ENCODE results near the gene GGT7.
"Not testable (repeated sequence)": the region's sequence is repeated elsewhere in the genome, so short reads cannot be mapped to it uniquely, and the experiment has no call there.

The GGT7 gene

DNA sequence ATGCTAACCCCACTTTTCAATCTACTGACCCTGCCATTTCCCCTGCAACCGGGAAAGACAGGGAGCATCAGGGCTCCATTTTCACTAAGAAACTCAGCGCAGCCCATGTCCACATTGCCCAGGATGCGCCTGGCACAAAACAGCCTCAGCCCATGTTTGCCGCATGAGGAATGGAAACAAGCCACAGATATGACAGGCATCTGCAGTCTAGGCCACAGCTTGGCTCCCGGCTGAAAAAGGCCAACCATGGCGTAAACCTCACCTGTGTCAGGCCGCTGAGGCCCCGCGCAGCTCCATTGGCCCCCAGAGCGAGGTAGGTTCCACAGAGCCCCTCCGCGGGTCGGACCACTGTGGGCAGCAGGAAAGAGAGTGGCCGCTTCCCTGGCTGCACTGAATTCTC lies 21.7 kb downstream of the GGT7 start:
- in situ Hi-C loops (cut with MboI; ENCODE audit: low sequenced_read_pairs), result loop anchor here (25.0 kb wide), 1 partner anchor 411 kb away; no protein-coding TSS in a partner anchor

DNA sequence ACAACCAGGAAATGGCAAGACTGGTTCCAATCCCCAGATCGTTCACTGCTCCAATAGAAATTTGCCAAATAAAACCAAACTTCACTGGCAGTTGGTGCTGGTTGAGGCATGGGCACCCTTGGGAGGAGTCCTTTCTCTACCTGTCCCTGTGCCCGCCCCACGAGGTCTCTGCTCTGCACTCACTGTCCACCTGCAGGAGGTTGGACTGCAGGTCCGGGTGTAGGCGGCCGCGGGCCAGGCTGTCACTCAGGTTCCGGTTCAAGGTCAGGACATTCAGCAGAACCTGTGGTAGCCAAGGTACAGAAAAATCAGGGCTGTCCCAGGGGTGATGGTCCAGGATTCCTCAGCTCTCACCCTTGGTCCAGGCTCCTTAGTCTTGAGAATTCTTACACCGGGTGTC lies 22.9 kb downstream of the GGT7 start:
- in situ Hi-C loops (cut with MboI; ENCODE audit: low sequenced_read_pairs), result loop anchor here (25.0 kb wide), 2 partner anchors 413 to 588 kb away; partner anchors contain the start of gene GDF5

DNA sequence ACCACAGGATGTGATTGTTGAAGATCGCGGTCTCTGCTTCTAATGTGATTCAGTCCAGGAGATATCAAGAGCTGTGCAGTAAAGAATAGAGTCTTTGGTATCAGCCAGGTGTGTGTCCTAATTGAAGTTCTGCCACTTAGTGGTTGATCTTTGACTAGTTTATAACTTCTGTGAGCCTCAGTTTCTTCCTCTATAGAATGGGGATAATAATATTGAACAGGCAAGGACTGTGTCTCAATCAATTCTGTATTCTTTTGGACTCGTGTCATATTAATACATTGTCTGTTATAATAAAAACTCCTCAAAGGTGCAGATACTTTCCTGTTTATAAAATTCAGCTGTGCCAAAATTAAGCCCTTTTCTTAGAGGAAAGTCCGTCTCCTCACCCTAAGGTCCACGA lies 24.1 kb downstream of the GGT7 start:
- in situ Hi-C loops (cut with MboI; ENCODE audit: low sequenced_read_pairs), result loop anchor here (25.0 kb wide), 1 partner anchor 589 kb away; the partner anchor contains the start of gene GDF5

DNA sequence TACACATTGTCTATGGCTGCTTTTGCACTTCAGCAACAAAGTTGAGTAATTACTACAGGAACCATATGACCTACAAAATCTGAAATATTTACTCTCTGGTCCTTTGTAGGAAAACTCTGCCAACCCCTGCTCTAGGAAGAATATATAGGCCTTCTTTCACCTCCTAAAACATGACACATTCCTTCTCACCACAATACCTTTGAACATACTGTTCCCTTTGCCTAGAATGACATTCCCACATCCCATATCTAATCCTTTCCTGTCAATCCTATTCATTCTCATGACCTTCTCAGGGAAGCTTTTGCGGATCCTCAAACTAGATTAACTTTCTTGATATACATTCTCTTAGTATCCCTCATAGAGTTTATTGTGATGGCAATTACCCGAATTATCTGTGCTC lies 29.2 kb downstream of the GGT7 start:
- in situ Hi-C loops (cut with MboI; ENCODE audit: low sequenced_read_pairs), result loop anchor here (25.0 kb wide), 1 partner anchor 594 kb away; the partner anchor contains the start of gene GDF5

DNA sequence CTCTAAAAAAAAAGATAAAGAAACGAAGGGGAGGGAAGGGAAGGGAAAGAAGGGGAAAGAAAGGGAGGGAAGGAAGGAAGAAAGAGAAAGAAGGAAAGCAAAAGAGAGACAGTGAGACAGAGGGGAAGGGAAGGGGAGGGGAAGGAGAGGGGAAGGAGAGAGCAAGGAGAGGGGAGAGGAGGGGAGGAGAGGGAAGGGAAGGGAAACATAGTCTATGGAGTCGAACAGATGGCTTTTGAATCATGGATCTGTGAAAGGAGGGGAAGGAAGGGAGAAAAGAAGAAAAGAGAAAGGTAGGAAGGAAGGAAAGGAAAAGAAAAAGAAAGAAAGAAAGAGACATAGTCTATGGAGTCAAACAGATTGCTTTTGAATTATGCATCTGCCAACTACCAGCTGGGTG lies 30.5 kb downstream of the GGT7 start:
- in situ Hi-C loops (cut with MboI; ENCODE audit: low sequenced_read_pairs), result loop anchor here (25.0 kb wide), 1 partner anchor 595 kb away; the partner anchor contains the start of gene GDF5

DNA sequence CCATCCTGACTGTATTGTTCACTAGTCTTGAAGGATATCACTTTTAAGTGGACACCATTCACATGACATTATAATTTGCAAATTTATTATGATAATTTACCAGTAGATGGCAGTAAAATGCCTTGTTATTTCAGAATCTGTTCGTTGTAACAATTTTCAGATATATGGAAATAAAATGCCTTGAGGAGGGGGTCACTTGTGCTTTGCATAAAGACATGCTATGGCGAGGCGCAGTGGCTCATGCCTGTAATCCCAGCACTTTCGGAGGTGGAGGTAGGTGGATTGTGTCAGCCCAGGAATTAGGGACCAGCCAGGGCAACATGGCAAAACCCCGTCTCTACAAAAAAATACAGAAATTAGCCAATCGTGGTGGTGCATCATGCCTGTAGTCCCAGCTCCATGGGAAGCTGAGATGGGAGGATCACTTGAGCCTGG lies 38.2 kb downstream of the GGT7 start:
- in situ Hi-C loops (cut with MboI; ENCODE audit: low sequenced_read_pairs), result loop anchor here (25.0 kb wide), 1 partner anchor 603 kb away; the partner anchor contains the start of gene GDF5

DNA sequence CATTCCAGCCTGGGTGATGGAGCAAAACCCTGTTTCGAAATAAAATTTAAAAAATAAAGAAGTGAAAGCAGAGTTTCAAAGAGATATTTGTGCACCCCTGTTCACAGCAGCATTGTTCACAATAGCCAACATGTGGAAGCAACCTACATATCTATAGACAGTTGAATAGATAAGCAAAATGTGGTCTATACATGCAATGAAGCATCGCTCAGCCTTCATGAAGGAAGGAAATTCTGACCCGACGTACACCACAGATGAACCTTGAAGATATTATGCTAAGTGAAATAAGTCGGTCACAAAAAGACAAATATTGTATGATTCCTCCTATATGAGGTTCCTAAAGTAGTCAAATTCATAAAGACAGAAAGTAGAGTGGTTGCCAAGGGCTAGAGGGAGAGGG lies 40.7 kb downstream of the GGT7 start:
- in situ Hi-C loops (cut with MboI; ENCODE audit: low sequenced_read_pairs), result loop anchor here (25.0 kb wide), 1 partner anchor 605 kb away; the partner anchor contains the start of gene GDF5

DNA sequence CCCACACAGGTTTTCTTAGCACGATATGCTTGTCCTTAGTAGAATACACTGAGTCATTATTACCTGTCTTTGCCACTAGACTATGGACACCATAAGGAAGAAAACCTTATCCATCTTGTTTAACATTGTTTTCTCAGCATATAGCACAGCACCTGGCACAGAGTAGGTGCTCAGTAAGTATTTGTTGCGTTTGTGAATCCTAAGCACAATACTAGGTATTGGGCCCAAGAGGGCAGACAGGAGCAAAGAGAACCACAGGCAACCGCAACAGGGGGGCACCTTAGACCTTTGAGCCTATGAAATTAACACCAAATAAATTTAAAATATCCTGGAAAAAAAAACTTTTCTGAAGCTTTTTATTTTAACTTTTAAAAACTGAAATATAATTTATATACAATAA lies 43.5 kb downstream of the GGT7 start:
- in situ Hi-C loops (cut with MboI; ENCODE audit: low sequenced_read_pairs), result loop anchor here (25.0 kb wide), 1 partner anchor 608 kb away; the partner anchor contains the start of gene GDF5

DNA sequence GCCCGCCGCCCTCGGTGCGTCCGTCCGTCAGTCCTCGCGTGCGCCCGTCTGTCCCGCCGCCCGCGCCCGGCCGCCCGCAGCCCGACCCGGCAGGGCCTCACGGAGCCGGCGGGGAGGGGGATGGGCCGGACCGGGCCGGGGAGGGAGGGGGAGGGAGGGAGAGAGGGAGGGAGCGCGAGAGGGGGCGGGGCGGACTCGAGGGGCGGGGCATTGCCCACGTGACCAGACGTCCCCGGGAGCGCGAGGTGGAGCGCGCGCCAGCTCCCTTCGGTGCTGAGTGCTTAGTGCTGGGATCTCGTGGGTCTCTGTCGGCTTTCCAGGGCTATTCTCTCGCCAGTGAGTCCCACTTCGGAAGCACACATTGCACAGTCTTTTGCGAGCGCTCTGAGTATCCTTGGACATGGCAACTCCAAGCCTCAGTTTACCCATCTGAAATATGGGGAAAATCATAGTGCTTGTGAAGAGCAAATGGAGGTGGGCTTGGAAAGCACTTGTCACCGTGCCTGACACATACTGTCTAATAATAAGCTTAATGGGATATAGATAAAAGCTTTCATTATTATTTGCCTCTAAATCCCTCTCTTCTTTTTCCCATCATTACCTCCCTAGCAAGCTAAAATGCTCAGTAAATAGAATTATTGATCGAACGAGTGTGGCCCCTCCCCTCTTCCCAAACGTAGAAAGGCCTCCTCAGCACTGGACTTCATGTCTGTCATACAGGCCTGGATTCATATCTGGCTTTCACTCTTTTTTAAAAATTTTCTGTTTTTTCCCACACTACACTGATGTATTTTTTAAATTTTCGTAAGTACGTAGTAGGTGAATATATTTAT lies 46.9 kb downstream of the GGT7 start, which contains the start of gene NCOA6:
Gene NCOA6 (minus strand): TSS at position 122 of the 833 bp plus-strand sequence. CDS start 43,296 bp downstream, outside the sequence.
- in situ Hi-C loops (cut with MboI; ENCODE audit: low sequenced_read_pairs), result loop anchor here (25.0 kb wide), 1 partner anchor 612 kb away; the partner anchor contains the start of gene GDF5

DNA sequence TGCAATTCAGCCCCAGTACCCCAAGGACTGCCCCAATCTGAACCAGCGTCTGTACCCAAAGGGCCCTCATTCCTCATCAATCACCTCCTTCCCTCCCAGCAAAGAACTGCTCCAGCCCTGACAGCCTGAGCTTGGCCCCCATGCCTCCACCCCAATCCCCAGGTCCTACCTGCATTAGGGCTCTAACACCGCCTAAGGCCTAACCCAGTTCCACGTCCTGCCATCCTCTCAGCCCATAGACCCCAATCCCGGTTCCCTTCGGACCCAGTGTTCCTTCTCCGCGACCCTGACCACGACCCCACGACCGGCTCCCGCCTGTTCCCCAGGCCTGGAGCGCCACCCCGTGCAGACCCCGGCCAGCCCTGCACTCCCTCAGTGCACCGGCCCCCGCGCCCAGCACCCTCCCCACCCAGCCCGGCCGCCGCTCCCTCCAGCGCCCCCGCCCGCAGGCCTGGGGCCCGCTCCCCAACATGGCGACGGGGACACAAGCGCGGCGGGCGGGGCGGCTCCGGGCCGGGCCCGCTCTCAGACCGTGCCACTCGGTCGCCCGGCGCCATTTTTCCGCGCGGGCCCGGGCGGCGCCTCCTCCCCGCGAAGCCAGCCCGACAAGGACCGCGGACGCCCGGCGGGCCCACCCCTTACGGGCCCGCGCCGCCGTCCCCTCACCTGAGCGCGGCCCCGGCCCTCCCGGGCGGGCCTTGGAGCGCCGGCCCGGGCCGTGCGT lies 47.7 kb downstream of the GGT7 start:
- in situ Hi-C loops (cut with MboI; ENCODE audit: low sequenced_read_pairs), result loop anchor here (25.0 kb wide), 1 partner anchor 612 kb away; the partner anchor contains the start of gene GDF5

DNA sequence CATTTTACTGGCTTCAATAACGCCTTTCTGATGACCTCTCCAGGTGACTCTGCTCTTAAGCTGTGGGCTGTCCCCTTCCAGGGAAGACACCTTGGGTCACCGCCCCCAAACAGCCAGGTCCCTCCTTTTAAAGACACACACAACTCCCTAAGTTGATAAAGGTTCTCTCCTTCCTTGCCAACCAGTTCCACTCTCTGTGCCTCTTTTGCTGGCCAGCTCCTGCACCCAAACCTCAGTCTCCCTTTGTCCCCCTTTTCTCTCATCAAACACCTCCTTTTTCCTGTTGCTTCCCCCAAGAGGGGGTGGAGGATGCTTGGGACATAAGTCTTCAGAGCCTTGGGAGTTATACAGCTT lies 48.2 kb downstream of the GGT7 start:
- in situ Hi-C loops (cut with MboI; ENCODE audit: low sequenced_read_pairs), result no loop called here

DNA sequence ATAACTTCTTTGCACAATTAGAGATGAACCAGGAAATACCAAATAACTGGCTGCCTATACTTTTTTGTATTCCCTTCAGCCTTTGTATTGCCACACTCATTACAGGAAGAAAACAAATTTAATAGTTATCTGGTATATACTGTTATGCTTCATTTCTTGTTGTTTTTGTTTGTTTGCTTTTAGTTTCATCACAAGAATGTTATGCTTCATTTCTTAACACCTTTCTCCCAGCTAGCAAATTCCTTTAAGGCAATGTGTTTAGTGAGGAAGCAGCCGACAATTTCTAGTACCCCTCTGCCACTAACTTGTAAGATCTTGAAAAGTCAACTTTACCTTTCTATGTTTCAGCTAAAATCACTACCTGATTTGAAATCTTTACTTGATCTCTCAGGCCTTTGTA lies 48.6 kb downstream of the GGT7 start:
- in situ Hi-C loops (cut with MboI; ENCODE audit: low sequenced_read_pairs), result no loop called here

DNA sequence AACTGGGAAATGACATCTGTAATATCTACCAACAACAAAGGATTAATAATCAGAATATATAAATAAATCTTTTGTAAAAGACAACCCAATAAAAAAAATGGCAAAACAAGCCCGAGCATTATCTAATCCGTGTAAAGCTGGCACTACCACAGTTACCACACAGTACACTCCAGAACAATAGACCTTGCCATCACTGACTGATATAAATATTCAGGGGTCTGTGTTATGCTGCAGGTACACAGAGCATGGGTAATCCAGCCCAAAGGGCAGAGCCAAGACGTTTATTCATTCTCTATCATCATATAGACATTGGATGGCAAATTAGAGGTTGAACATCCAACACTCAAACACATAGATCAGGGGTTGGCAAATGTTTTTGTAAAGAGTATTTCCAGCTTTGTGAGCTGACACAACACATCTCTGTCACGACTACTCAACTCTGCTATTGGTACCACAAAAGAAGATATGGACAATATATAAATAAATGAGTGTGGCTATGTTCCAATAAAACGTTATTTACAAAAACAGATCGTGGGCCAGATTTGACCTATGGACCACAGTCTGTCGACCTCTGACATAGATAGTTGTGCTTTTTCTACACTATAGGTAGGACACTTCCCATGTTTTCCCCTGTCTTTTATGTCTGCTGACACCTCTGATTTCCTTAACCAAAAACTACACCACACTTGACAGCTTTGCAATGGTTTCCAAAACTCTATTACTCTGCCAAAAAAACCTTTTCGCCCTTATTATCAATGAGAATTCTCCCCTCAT lies 51.7 kb downstream of the GGT7 start:
- in situ Hi-C loops (cut with MboI; ENCODE audit: low sequenced_read_pairs), result no loop called here

DNA sequence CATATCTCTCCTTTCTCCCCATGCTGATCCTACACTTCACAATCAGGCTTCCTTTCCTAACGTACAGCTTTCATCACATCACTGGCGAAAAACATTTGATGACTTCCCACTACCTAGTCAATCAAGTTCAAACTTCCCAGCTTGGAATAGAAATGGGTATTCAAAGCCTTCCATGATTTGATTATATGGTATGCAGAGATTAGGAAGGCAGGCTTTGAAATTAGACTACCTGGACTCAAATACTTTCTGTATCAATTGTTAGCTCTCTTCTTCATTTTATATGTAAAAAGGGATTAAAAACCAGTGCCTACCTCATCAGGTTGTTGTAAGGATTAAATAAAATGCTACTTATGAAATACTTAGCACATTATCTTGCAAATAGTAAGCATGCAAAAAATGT lies 54.9 kb downstream of the GGT7 start:
- in situ Hi-C loops (cut with MboI; ENCODE audit: low sequenced_read_pairs), result no loop called here

DNA sequence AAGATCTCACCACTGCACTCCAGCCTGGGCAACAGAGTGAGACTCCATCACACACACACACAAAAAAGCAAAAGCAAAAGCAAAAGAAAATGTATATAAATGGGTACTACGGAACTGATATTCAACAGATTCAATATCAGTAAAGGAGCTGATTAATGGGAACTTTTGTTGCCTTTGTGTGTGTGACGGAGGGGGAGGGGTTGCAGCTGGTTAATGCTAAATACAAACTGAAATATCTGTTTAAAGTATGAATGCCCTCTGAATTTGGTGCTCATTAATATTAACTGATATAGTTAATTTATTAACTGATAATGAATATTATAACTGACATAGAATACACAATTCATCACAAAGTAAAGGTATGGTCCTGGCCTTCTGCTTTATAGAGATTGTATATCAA lies 55.6 kb downstream of the GGT7 start:
- in situ Hi-C loops (cut with MboI; ENCODE audit: low sequenced_read_pairs), result no loop called here

DNA sequence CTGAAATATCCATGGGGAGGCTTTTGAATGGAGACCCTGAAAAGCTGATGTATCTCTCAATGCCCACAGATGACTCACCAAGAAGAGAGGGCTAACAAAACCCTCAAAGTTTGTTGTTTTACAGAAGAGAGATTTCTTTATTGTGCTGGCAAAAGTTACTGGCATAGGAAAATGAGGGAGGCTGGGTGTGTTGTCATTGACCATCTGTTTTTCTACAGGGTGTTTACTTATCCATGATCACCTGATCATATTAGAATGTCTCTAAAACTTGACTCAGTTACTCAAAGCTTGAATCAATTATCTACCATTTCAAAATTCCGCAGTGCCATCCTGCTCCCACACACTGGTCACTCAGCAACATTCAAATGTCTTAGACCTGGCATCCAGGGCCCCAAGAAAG lies 57.0 kb downstream of the GGT7 start:
- in situ Hi-C loops (cut with MboI; ENCODE audit: low sequenced_read_pairs), result no loop called here

DNA sequence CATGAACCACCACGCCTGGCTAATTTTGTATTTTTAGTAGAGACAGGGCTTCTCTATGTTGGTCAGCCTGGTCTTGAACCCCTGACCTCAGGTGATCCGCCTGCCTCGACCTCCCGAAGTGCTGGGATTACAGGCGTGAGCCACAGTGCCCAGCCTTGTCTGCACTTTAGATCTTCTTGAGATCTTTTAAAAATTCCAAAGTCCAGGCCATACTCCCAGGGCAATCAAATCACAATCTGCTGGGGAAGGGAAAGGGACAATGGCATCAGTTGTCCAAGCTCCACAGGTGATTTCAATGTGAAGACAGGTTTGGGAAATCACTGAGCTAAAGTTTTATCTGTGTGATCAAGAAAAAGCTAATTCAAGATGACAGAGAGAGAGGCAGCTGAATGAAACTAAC lies 64.1 kb downstream of the GGT7 start:
- in situ Hi-C loops (cut with MboI; ENCODE audit: low sequenced_read_pairs), result no loop called here

DNA sequence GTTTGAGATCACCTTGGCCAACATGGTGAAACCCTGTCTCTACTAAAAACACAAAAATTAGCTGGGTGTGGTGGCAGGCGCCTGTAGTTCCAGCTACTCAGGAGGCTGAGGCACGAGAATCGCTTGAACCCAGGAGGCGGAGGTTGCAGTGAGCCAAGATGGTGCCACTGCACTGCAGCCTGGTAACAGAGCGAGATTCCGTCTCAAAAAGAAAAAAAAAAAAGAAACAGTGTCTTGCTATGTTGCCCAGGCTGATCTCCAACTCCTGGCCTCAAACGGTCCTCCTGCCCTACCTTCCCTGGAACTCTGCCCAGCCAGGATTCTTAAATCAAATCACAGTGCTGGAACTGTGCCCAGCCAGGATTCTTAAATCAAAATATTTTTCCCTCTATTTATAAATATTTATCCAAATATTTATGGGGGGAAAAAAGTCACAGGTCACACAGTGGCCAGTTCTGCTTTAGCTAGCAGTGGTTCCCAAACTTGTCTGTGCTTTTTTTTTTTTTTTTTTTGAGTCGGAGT lies 64.7 kb downstream of the GGT7 start:
- in situ Hi-C loops (cut with MboI; ENCODE audit: low sequenced_read_pairs), result not testable (repeated sequence)

DNA sequence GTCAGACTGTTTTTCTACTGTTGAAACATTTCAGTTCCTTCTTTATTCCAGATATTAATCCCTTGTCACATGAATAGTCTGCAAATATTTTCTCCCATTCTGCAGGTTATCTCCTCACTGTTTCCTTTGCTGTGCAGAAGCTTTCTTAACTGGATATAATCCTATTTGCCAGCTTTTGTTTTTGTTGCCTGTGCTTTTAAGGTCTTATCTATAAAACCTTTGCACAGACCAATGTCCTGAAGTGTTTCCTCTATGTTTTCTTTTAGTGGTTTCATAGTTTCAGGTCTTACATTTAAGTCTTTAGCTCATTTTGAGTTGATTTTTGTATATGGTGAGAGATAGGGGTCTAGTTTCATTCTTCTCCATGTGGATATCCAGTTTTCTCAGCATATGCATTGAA lies 66.4 kb downstream of the GGT7 start:
- in situ Hi-C loops (cut with MboI; ENCODE audit: low sequenced_read_pairs), result no loop called here

DNA sequence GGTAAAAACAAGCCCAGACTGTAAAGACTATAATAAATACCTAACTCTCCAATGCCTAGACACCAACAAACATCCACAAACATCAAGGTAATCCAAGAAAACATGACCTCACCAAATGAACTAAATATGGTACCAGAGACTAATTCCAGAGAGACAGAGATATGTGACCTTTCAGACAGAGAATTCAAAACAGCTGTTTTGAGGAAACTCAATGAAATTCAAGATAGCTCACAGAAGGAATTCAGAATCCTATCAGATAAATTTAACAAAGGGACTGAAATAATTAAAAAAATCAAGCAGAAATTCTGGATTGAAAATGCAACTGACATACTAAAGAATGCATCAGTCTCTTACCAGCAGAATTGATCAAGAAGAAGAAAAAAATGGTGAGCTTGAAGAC lies 73.8 kb downstream of the GGT7 start:
- in situ Hi-C loops (cut with MboI; ENCODE audit: low sequenced_read_pairs), result no loop called here
